ENCODE results near the gene CHD6. TPM values are rescaled to one million over a fixed set of nuclear protein-coding genes. Genes with fewer than 3 reads are reported as not detected.

CHD6 gene
- total and polyA plus RNA-seq, 4 donors, result 3.3 to 23.4 (median 18.2) TPM

DNA sequence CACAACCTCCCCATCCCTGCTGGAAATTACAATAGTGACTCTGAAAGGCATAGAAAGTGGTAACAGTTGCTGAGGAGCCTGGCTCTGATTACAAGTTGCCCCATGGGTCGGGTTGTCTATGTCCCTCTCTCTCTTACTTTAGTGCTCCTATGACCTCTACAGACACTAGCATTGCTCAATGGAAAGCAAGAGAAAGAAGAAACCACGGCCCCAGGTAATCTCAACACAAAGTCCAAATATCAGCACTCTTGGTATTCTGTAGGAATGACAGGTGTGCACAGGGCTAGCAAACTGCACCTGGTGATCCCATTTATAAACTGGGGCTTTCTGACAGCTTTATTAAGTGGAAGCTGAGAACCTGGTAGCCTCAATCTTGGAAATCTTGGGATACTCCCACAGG, 171.2 kb downstream of the CHD6 start (continued):
- TF ChIP-seq, protein P1, sequence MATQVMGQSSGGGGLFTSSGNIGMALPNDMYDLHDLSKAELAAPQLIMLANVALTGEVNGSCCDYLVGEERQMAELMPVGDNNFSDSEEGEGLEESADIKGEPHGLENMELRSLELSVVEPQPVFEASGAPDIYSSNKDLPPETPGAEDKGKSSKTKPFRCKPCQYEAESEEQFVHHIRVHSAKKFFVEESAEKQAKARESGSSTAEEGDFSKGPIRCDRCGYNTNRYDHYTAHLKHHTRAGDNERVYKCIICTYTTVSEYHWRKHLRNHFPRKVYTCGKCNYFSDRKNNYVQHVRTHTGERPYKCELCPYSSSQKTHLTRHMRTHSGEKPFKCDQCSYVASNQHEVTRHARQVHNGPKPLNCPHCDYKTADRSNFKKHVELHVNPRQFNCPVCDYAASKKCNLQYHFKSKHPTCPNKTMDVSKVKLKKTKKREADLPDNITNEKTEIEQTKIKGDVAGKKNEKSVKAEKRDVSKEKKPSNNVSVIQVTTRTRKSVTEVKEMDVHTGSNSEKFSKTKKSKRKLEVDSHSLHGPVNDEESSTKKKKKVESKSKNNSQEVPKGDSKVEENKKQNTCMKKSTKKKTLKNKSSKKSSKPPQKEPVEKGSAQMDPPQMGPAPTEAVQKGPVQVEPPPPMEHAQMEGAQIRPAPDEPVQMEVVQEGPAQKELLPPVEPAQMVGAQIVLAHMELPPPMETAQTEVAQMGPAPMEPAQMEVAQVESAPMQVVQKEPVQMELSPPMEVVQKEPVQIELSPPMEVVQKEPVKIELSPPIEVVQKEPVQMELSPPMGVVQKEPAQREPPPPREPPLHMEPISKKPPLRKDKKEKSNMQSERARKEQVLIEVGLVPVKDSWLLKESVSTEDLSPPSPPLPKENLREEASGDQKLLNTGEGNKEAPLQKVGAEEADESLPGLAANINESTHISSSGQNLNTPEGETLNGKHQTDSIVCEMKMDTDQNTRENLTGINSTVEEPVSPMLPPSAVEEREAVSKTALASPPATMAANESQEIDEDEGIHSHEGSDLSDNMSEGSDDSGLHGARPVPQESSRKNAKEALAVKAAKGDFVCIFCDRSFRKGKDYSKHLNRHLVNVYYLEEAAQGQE (IDR thresholded peaks at IDR 0.05), result no peak
- TF ChIP-seq SP1 (IDR thresholded peaks at IDR 0.05) (no peak), HNF4G (IDR thresholded peaks at IDR 0.05) (no peak)

DNA sequence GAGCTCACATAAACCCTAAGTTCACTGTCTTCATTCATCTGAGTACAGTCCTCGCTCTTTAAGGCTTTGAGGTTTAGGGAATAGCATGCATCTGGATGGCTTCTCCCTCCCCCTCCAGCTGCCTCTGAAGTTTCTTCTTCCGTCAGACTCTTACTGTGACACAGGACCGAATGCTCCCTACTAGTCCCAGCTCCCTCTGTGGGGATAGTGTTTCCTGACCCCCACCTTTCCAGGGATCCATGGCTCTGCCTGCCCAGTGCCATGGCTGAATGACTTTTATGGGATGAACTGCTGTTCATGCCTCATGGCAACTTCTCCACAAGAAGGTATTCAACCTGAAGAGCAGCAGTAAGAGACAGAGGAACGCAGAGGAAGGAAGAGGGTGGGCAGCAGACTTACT, 171.7 kb downstream of the CHD6 start:
- Histone ChIP-seq H3K27me3 (ENCODE audit: control insufficient read depth in 4 of 4, insufficient read depth in 4 of 4, low read length in 3 of 4) (no peaks in the 10 kb centered on the region), H3K36me3 (ENCODE audit: control insufficient read depth in 4 of 4, insufficient read depth in 3 of 4, low read depth in 1 of 4, low read length in 3 of 4) (peaks cover 6 to 78% (median 58%) of the 10 kb centered on the region in 4 donors), H3K4me3 (ENCODE audit: low read depth in 1 of 3, low read length in 3 of 3) (no peak overlapping the region), H3K9ac (ENCODE audit: low read depth in 1 of 2, low read length in 2 of 2) (no peak overlapping the region), H3K27ac (ENCODE audit: low read depth in 1 of 2, low read length in 2 of 2) (no peak overlapping the region), H3K9me3 (ENCODE audit: control insufficient read depth in 4 of 4, low read length in 3 of 4) (no peaks in the 10 kb centered on the region), H3K4me1 (ENCODE audit: control insufficient read depth in 4 of 4, insufficient read depth in 4 of 4, low read length in 3 of 4) (no peaks in the 10 kb centered on the region)
- TF ChIP-seq, protein P2, sequence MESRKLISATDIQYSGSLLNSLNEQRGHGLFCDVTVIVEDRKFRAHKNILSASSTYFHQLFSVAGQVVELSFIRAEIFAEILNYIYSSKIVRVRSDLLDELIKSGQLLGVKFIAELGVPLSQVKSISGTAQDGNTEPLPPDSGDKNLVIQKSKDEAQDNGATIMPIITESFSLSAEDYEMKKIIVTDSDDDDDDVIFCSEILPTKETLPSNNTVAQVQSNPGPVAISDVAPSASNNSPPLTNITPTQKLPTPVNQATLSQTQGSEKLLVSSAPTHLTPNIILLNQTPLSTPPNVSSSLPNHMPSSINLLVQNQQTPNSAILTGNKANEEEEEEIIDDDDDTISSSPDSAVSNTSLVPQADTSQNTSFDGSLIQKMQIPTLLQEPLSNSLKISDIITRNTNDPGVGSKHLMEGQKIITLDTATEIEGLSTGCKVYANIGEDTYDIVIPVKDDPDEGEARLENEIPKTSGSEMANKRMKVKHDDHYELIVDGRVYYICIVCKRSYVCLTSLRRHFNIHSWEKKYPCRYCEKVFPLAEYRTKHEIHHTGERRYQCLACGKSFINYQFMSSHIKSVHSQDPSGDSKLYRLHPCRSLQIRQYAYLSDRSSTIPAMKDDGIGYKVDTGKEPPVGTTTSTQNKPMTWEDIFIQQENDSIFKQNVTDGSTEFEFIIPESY (IDR thresholded peaks at IDR 0.05), result no peak
- TF ChIP-seq RAD21 (IDR thresholded peaks at IDR 0.05) (no peak), FOXA1 (IDR thresholded peaks at IDR 0.05) (no peak), HNF4A (conservative IDR thresholded peaks at IDR 0.05) (no peak), SP1 (IDR thresholded peaks at IDR 0.05) (no peak), NR2F2 (IDR thresholded peaks at IDR 0.05) (no peak), JUND (IDR thresholded peaks at IDR 0.05) (no peak), FOXA2 (IDR thresholded peaks at IDR 0.05) (no peak), RXRA (IDR thresholded peaks at IDR 0.05) (no peak), GABPA (IDR thresholded peaks at IDR 0.05 in 1 of 2, conservative IDR thresholded peaks at IDR 0.05 in 1 of 2) (no peak), TAF1 (conservative IDR thresholded peaks at IDR 0.05) (no peak), EGR1 (IDR thresholded peaks at IDR 0.05; ENCODE audit: low read depth in 2 of 2) (no peak), YY1 (IDR thresholded peaks at IDR 0.05) (no peak), HNF4G (IDR thresholded peaks at IDR 0.05) (no peak)
- TF ChIP-seq, protein P3, sequence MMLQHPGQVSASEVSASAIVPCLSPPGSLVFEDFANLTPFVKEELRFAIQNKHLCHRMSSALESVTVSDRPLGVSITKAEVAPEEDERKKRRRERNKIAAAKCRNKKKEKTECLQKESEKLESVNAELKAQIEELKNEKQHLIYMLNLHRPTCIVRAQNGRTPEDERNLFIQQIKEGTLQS (IDR thresholded peaks at IDR 0.05), result no peak
- TF ChIP-seq, protein P4, sequence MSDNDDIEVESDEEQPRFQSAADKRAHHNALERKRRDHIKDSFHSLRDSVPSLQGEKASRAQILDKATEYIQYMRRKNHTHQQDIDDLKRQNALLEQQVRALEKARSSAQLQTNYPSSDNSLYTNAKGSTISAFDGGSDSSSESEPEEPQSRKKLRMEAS (IDR thresholded peaks at IDR 0.05), result no peak
- TF ChIP-seq, protein P5, sequence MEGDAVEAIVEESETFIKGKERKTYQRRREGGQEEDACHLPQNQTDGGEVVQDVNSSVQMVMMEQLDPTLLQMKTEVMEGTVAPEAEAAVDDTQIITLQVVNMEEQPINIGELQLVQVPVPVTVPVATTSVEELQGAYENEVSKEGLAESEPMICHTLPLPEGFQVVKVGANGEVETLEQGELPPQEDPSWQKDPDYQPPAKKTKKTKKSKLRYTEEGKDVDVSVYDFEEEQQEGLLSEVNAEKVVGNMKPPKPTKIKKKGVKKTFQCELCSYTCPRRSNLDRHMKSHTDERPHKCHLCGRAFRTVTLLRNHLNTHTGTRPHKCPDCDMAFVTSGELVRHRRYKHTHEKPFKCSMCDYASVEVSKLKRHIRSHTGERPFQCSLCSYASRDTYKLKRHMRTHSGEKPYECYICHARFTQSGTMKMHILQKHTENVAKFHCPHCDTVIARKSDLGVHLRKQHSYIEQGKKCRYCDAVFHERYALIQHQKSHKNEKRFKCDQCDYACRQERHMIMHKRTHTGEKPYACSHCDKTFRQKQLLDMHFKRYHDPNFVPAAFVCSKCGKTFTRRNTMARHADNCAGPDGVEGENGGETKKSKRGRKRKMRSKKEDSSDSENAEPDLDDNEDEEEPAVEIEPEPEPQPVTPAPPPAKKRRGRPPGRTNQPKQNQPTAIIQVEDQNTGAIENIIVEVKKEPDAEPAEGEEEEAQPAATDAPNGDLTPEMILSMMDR (IDR thresholded peaks at IDR 0.05; ENCODE audit: low read depth, low read length, missing input control), result no peak
- TF ChIP-seq, protein P1 (IDR thresholded peaks at IDR 0.05), result no peak
- 94% methylated on average over 4 of the region's 4 CpGs for WGBS
- no peak for DNase-seq (ENCODE audit: low spot score)

Data from liver (tissue), 9 donors.